Large intestine (tissue), 3 donors: ENCODE data around the gene TBC1D24. TPM values are rescaled to one million over a fixed set of nuclear protein-coding genes. Genes with fewer than 3 reads are reported as not detected.
A peak's percentile ranks its signal among the peaks of the same experiment; 100 is the strongest.

Experiments
- DNase-seq, 2 donors: peaks; one replicate each; pipeline versions ENCODE4 v3.0.0 to v3.0.0-alpha.2; 2013
- H3K27ac ChIP-seq: one replicate; pipeline ENCODE4 v1.5.1; 2013; ENCODE audit warnings: low read length
- H3K27me3 ChIP-seq: 2 replicates; pipeline ENCODE4 v1.6.1; 2013; ENCODE audit warnings: low read length; ENCODE audit not compliant: control insufficient read depth, insufficient read depth
- H3K36me3 ChIP-seq: 2 replicates; pipeline ENCODE4 v1.6.1; 2013; ENCODE audit warnings: low read length; ENCODE audit not compliant: control insufficient read depth, insufficient read depth
- H3K4me1 ChIP-seq: one replicate; pipeline ENCODE4 v1.6.1; 2013; ENCODE audit warnings: low read length; ENCODE audit not compliant: control insufficient read depth, insufficient read depth
- H3K4me3 ChIP-seq: one replicate; pipeline ENCODE4 v1.5.1; 2013; ENCODE audit warnings: low read length
- H3K9me3 ChIP-seq: one replicate; pipeline ENCODE4 v1.6.1; 2013; ENCODE audit warnings: mild to moderate bottlenecking, low read depth, low read length, moderate library complexity; ENCODE audit not compliant: control insufficient read depth
- WGBS: methylation state at CpG from one replicate; pipeline ENCODE4 v1.1.5; 2013; ENCODE audit warnings: low lambda C conversion rate; ENCODE audit not compliant: insufficient coverage; 5-methylcytosine and 5-hydroxymethylcytosine counted together
- polyA plus RNA-seq: library from polyadenylated mRNA; unstranded; fragments of 120-200 nt; gene quantifications from one replicate; pipeline ENCODE4 v1.2.1, GENCODE V29; 2013

The TBC1D24 gene
- polyA plus RNA-seq, 1 donor: 15.1 TPM

DNA sequence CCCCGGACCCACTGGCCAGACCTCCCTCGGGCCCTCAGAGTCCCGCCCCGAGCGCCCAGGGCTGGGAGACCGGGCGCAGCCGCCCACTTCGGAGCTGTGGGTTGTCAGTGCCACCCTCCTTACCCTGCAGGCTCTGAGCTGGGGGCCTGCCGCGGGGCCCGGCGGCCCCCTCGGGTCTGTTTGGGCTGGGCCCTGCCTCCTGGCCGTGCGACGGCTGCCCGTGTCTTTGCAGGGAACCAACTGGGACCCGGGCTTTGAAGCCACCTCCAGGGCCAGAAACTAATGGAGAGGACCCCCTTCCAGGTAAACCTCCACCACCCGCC is 14.6 kb upstream of the TBC1D24 start:
- DNase-seq: no peak
- peak overlapping the region; percentile 43 for H3K4me3 ChIP-seq
- no CpG with 5 or more reads among the region's 20 CpGs for WGBS

GRCh38 chr16:2460916-2461315 is 14.0 kb upstream of the TBC1D24 start:
- Histone ChIP-seq H3K36me3 (peaks cover 15% of the 10 kb centered on the region), H3K4me3 (no peak overlapping the region), H3K27me3 (no peaks in the 10 kb centered on the region), H3K9me3 (no peaks in the 10 kb centered on the region), H3K4me1 (peaks cover 12% of the 10 kb centered on the region), H3K27ac (no peak overlapping the region)
- WGBS: no CpG with 5 or more reads among the region's 13 CpGs
- no peak for DNase-seq

More for the DNA sequence above, 14.6 kb upstream of the TBC1D24 start:
- H3K4me1 ChIP-seq: peaks cover 12% of the 10 kb centered on the region
- H3K27me3 ChIP-seq: no peaks in the 10 kb centered on the region
- peaks cover 15% of the 10 kb centered on the region for H3K36me3 ChIP-seq
- H3K27ac ChIP-seq: no peak overlapping the region
- H3K9me3 ChIP-seq: no peaks in the 10 kb centered on the region

DNA sequence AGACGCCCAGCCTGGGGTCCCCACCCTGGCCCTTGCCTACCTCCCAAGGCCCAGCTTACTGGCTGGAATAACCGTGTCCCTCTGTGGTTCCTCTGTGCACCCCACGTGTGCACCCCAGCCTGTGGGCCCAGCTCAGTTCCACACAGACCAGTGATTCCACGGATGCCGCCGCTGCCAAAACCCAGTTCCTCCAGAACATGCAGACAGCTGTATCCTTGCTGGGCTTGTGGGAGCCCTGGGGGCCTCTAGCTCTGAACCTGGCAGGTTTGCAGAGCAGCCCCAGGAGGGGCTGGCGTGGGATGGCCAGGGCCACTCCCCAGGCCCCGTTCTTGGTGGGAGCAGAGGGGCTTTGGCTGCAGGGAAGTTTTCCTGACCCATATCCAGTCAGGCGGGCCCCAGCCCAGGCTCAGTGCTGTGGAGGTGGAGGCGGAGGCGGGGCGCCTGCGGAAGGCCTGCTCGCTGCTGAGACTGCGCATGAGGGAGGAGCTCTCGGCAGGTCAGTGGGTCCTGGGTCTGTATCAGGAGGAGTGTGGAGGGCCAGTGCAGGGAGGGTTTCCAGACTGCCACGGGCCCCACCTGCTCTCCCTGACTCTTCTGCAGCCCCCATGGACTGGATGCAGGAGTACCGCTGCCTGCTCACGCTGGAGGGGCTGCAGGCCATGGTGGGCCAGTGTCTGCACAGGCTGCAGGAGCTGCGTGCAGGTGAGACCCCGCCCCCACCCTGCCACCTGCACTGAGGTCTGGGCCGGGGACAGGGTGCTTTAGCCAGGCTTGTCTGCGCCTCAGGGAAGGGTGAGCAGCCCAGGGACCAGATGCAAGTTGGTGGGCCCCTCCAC is 12.7 kb upstream of the TBC1D24 start:
- DNase-seq: no peak
- Histone ChIP-seq H3K27ac (no peak overlapping the region), H3K36me3 (peaks cover 2% of the 10 kb centered on the region), H3K27me3 (peaks cover 3% of the 10 kb centered on the region), H3K4me3 (no peak overlapping the region), H3K4me1 (peaks cover 12% of the 10 kb centered on the region), H3K9me3 (no peaks in the 10 kb centered on the region)
- WGBS: no CpG with 5 or more reads among the region's 23 CpGs

- H3K27ac ChIP-seq: no peak overlapping the region
- H3K9me3 ChIP-seq: no peaks in the 10 kb centered on the region
- no CpG with 5 or more reads among the region's 12 CpGs for WGBS
- no peaks in the 10 kb centered on the region for H3K36me3 ChIP-seq
- H3K4me1 ChIP-seq: peaks cover 12% of the 10 kb centered on the region
- DNase-seq: no peak
- H3K27me3 ChIP-seq: peaks cover 16% of the 10 kb centered on the region
- H3K4me3 ChIP-seq: no peak overlapping the region
Measured at GRCh38 chr16:2464333-2464732, 10.6 kb upstream of the TBC1D24 start.

DNA sequence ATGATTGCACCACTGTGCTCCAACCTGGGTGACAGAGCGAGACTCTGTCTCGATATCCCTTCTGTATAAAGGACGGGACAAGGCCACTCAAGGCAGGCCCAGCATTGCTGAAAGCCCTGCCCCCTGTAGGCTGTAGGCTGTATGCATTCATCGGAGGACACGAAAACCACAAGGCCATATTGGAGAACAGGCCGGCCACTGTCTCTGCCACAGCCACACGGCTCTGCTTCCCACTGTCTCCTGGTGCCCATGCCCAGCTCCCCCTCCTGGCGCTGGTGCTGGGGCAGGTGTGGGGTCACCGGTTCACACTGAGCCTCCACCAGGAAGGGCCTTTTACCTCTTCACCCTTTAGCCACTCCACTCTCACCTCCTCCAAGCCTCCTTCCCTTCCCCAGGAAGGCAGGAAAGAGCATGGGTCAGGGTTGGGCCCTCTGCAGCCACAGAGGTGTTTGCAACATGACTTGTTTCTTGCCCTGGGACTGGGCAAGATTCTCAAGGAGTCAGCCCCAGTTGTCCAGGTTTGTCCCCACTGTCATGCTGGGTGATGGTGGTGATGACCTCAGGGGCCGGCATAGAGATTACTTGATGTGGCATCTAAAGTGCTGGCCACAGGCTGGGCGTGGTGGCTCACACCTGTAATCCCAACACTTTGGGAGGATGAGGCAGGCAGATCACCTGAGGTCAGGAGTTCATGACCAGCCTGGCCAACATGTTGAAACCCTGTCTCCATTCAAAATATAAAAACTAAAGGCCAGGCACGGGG is 9.1 kb upstream of the TBC1D24 start:
- Histone ChIP-seq H3K4me3 (no peak overlapping the region), H3K36me3 (no peaks in the 10 kb centered on the region), H3K4me1 (peaks cover 5% of the 10 kb centered on the region), H3K27ac (no peak overlapping the region), H3K9me3 (no peaks in the 10 kb centered on the region), H3K27me3 (peaks cover 31% of the 10 kb centered on the region)
- DNase-seq: no peak
- no CpG with 5 or more reads among the region's 12 CpGs for WGBS

DNA sequence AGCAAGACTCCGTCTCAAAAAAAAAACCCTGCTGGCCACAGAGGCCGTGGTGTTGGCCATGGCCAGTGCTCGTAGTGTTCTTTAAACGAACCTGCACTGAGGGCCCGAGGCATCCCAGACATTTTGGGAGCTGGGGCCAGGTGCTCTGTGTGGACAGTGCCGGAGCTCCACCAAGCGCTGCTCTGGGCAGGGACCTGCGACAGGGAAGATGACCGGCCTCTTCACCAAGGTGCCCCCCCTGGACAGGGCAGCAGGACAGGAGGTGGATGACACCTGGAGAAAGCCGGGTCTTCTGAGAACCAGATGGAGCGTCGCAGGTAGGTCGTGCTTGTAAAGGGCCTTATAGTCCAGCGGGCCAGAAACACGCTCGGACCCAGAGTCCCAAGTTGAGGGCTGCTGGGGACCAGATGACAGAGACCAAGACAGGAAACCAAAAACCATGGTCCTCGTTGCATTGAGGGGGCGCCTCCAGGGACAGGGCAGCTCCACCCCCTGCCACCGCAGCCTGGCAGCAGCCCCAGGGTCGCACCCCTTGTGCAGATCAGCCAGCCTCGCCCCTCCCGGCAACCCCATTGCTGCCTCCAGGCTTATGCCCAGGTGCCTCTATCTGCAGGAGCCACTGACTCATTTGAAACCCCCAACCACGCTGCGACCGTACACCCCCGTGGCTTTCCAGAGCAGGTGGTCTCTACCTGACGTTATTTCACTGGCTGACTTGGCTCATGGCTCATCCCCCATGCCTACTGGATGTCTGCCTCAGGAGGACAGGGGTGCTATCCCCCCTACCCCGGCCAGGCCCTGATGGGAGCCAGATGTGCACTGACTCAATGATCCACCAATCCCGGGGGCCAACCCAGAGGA is 8.0 kb upstream of the TBC1D24 start:
- peaks cover 5% of the 10 kb centered on the region for H3K4me1 ChIP-seq
- H3K27ac ChIP-seq: peak overlapping the region; percentile 23
- no peaks in the 10 kb centered on the region for H3K36me3 ChIP-seq
- DNase-seq: no peak
- no CpG with 5 or more reads among the region's 29 CpGs for WGBS
- no peak overlapping the region for H3K4me3 ChIP-seq
- peaks cover 35% of the 10 kb centered on the region for H3K27me3 ChIP-seq
- peaks cover 2% of the 10 kb centered on the region for H3K9me3 ChIP-seq

GRCh38 chr16:2467528-2468232 is 7.2 kb upstream of the TBC1D24 start:
- Histone ChIP-seq H3K27ac (peak overlapping the region; percentile 23), H3K4me1 (peaks cover 8% of the 10 kb centered on the region), H3K27me3 (peaks cover 43% of the 10 kb centered on the region), H3K9me3 (peaks cover 9% of the 10 kb centered on the region), H3K4me3 (peak overlapping the region; percentile 23), H3K36me3 (no peaks in the 10 kb centered on the region)
- peak in 1 of 2 donors; percentile 70 for DNase-seq
- no CpG with 5 or more reads among the region's 80 CpGs for WGBS

GRCh38 chr16:2468233-2468724 is 6.6 kb upstream of the TBC1D24 start:
- peaks cover 13% of the 10 kb centered on the region for H3K4me1 ChIP-seq
- no peak overlapping the region for H3K27ac ChIP-seq
- peaks cover 49% of the 10 kb centered on the region for H3K27me3 ChIP-seq
- DNase-seq: peak in 1 of 2 donors; percentile 25
- peak overlapping the region; percentile 23 for H3K4me3 ChIP-seq
- peaks cover 9% of the 10 kb centered on the region for H3K9me3 ChIP-seq
- WGBS: no CpG with 5 or more reads among the region's 38 CpGs
- H3K36me3 ChIP-seq: no peaks in the 10 kb centered on the region

DNA sequence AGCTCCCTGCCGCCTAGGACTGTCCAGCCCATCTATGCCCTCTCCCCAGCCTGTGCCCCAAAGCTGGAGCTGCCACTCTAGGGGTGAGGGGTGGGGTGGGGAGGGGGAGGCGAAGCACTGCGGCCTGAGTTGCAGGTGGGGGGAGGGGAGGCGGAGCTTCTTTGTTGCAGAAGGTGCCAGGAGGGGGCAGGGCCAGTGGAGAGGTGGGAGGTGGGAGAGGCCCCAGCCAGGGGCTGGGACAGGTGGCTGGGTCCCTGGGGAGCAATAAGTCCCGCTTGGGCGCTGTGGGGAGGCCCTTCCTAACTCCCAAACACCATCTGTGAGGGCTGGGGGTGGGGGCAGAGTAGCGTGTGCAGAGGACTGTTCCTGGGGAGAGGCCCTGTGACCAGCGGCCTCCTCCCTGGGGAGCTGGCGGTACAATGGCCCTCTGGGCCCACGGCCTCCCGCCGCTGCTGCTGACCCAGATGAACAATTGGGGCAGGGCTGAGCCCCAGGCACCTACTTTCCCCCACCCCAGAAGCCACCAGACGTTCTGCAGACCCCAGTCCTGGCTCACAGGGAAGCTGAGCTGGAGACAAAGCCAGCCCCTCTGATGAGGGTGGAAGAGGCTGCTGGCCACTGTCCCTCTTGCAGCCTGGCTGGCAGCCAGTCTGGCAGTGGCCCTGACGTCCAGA is 6.1 kb upstream of the TBC1D24 start:
- Histone ChIP-seq H3K27me3 (peaks cover 51% of the 10 kb centered on the region), H3K9me3 (peaks cover 9% of the 10 kb centered on the region), H3K27ac (no peak overlapping the region), H3K4me3 (no peak overlapping the region), H3K4me1 (peaks cover 15% of the 10 kb centered on the region), H3K36me3 (no peaks in the 10 kb centered on the region)
- WGBS: no CpG with 5 or more reads among the region's 14 CpGs
- peak in 1 of 2 donors; percentile 25 for DNase-seq
